ENCODE data around the gene KIF21B.

DNA sequence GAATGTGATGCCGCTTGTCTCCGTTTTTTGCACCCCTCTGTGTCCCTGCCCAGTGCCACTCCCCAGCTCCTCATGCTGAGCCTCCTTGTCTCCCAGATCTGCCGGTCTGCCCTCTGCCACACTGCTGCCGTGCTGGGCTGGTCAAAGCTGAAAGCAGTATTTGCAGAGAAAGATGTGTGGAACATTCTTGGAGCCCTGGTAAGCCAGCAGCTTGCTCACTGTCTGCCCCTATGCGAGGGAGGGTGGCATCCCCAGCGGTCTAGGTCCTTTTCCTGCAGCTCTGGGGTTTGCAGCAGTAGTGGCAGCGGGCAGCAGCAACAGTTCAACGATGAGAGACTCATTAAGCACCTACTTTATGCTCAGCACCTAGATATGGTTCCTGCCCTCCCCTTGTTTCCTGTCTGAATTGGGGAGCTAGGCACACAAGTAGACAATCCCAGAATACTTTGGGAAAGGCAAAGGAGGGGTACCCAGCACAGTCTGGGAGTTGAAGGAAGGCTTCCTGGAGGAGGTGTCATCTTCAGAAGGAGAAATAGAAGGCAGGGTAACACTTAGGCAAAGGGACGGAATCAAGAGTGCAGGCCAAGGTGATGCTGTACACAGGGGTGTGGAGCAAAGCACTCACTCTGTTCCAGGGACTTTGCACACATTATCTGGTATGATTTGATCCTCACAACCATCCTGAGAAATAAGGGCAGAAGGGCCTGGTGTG, 63.1 kb downstream of the KIF21B start:
- TF ChIP-seq CEBPB (IDR thresholded peaks at IDR 0.05; ENCODE audit: low read depth, low read length) (no peak), RAD21 (IDR thresholded peaks at IDR 0.05; ENCODE audit: low read length) (no peak), CHD1 (IDR thresholded peaks at IDR 0.05; ENCODE audit: low read depth, low read length) (no peak), POLR2A (IDR thresholded peaks at IDR 0.05; ENCODE audit: low read depth, low read length) (no peak), NFE2L2 (IDR thresholded peaks at IDR 0.05; ENCODE audit: low read depth, low read length) (no peak), BHLHE40 (IDR thresholded peaks at IDR 0.05; ENCODE audit: low read depth, low read length) (no peak), MXI1 (IDR thresholded peaks at IDR 0.05; ENCODE audit: borderline replicate concordance, low read depth, low read length) (no peak), MAZ (IDR thresholded peaks at IDR 0.05; ENCODE audit: borderline replicate concordance, low read depth, low read length) (no peak)
- TF ChIP-seq, protein P1, sequence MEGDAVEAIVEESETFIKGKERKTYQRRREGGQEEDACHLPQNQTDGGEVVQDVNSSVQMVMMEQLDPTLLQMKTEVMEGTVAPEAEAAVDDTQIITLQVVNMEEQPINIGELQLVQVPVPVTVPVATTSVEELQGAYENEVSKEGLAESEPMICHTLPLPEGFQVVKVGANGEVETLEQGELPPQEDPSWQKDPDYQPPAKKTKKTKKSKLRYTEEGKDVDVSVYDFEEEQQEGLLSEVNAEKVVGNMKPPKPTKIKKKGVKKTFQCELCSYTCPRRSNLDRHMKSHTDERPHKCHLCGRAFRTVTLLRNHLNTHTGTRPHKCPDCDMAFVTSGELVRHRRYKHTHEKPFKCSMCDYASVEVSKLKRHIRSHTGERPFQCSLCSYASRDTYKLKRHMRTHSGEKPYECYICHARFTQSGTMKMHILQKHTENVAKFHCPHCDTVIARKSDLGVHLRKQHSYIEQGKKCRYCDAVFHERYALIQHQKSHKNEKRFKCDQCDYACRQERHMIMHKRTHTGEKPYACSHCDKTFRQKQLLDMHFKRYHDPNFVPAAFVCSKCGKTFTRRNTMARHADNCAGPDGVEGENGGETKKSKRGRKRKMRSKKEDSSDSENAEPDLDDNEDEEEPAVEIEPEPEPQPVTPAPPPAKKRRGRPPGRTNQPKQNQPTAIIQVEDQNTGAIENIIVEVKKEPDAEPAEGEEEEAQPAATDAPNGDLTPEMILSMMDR (conservative IDR thresholded peaks at IDR 0.05; ENCODE audit: low read depth, low read length), result no peak
- TF ChIP-seq, protein P2, sequence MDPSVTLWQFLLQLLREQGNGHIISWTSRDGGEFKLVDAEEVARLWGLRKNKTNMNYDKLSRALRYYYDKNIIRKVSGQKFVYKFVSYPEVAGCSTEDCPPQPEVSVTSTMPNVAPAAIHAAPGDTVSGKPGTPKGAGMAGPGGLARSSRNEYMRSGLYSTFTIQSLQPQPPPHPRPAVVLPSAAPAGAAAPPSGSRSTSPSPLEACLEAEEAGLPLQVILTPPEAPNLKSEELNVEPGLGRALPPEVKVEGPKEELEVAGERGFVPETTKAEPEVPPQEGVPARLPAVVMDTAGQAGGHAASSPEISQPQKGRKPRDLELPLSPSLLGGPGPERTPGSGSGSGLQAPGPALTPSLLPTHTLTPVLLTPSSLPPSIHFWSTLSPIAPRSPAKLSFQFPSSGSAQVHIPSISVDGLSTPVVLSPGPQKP (IDR thresholded peaks at IDR 0.05; ENCODE audit: borderline replicate concordance, low read depth, low read length), result no peak

Data from IMR-90 (cell line).